ENCODE measurements around the gene NCKAP5.

- no peak for TF ChIP-seq NR3C1 (CRISPR knock-in tag; IDR thresholded peaks at IDR 0.05)
- TF ChIP-seq ZNF140 (CRISPR knock-in tag; IDR thresholded peaks at IDR 0.05), result no peak
- no peak for TF ChIP-seq CBFA2T2 (conservative IDR thresholded peaks at IDR 0.05)
- TF ChIP-seq ASH1L (IDR thresholded peaks at IDR 0.05; ENCODE audit: borderline replicate concordance, low read depth, partially characterized antibody), result no peak
- TF ChIP-seq FOXP4 (CRISPR knock-in tag; IDR thresholded peaks at IDR 0.05; ENCODE audit: borderline replicate concordance), result no peak
- no peak for TF ChIP-seq TBP (optimal IDR thresholded peaks at IDR 0.05; ENCODE audit: low read depth, low read length)
- TF ChIP-seq KAT7 (CRISPR knock-in tag; IDR thresholded peaks at IDR 0.05; ENCODE audit: borderline replicate concordance), result no peak
- TF ChIP-seq ARID4B (CRISPR knock-in tag; IDR thresholded peaks at IDR 0.05), result no peak
- no peak for TF ChIP-seq CTCF (IDR thresholded peaks at IDR 0.05 in 2 of 3, conservative IDR thresholded peaks at IDR 0.05 in 1 of 3; ENCODE audit: insufficient read depth in 2 of 3, low read depth in 1 of 3, low read length in 3 of 3)
- TF ChIP-seq ZBTB26 (CRISPR knock-in tag; IDR thresholded peaks at IDR 0.05), result no peak
- no peak for TF ChIP-seq NRF1 (conservative IDR thresholded peaks at IDR 0.05 in 1 of 2, IDR thresholded peaks at IDR 0.05 in 1 of 2)
- TF ChIP-seq BCLAF1 (IDR thresholded peaks at IDR 0.05; ENCODE audit: borderline replicate concordance in 1 of 2, control insufficient read depth in 1 of 2, low read depth in 2 of 2, low read length in 1 of 2), result no peak
These were observed 555.2 kb downstream of the NCKAP5 start for GRCh38 chr2:133012847-133013734.

All from K562 (cell line).